ENCODE measurements around the gene KDM2B.

Gene KDM2B

DNA sequence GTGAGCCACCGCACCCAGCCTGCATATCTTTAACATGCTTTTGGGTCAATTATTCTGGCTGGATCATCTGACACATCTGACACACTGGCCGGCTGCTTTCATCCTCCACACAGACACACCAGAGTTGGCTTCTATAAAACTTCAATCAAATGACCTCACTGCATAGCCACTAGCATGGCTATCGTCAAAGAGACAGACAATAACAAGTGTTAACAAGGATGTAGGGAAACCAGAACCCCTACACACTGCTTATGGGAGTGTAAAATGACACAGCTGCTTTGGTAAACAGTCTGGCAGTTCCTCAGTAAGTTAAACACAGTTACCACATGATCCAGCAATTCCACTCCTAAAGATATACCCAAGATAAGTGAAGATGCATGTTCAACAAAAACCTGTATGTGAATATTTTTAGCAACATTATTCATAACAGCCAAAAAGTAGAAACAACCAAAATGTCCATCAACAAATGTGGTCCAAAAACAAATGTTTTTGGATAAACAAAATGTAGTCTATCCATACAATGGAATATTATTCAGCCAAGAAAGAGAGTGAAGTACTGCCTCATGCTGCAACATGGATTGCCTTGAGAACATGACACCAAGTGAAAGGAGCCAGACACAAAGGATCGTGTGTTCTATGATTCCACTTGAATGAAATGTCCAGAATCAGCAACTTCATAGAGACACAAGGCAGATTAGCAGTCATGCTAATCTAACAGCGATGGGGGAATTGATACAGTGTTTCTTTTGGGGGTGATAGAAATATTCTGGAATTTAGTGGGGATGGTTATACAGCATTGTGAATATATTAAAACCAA, 10.1 kb downstream of the KDM2B start:
- TF ChIP-seq, protein P1, sequence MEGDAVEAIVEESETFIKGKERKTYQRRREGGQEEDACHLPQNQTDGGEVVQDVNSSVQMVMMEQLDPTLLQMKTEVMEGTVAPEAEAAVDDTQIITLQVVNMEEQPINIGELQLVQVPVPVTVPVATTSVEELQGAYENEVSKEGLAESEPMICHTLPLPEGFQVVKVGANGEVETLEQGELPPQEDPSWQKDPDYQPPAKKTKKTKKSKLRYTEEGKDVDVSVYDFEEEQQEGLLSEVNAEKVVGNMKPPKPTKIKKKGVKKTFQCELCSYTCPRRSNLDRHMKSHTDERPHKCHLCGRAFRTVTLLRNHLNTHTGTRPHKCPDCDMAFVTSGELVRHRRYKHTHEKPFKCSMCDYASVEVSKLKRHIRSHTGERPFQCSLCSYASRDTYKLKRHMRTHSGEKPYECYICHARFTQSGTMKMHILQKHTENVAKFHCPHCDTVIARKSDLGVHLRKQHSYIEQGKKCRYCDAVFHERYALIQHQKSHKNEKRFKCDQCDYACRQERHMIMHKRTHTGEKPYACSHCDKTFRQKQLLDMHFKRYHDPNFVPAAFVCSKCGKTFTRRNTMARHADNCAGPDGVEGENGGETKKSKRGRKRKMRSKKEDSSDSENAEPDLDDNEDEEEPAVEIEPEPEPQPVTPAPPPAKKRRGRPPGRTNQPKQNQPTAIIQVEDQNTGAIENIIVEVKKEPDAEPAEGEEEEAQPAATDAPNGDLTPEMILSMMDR (IDR thresholded peaks at IDR 0.05; ENCODE audit: borderline replicate concordance, insufficient read depth, low read depth, low read length), result no peak

DNA sequence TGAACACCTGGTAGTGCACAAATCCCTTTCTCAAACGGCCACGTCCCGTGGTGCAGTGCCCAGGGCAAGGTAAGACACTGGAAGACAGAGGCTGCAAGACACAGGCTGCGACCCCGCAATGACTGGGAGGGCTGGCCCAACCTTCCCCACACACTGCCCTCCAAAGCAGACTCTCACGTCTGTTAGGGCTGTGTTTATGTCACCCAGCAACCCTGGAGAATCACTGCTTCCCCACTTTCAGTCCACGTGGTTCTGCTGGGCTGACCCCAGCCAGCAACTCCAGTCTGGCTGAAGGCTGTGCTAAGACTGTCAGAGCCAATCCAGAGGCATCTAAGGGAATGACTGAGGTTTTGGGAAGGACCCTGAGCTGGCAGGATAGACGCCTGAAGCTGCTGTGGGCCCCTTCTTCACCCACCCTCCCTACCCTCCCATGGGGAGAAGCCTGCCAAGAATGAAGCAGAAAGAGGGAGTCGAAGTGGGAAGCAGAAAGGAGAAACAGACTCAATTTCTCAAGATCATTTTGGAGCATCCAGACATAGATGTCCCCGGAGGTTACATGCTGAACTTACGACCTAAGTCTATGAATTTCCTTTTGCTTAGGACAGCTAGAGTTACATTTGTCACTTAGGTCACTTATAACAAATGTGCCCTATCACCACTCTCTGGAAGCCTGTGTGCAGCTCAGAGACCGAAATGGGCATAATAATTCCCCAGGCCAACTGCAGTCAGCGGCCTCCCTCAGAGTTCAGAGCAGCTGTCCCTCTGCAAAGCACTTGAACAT, 11.7 kb downstream of the KDM2B start:
- TF ChIP-seq, protein P1 (IDR thresholded peaks at IDR 0.05; ENCODE audit: borderline replicate concordance, insufficient read depth, low read depth, low read length), result no peak
- no peak overlapping the region for H3K4me3 ChIP-seq (ENCODE audit: low read depth, low read length)

More for the DNA sequence above, 10.1 kb downstream of the KDM2B start:
- no peak overlapping the region for H3K4me3 ChIP-seq (ENCODE audit: low read depth, low read length)

DNA sequence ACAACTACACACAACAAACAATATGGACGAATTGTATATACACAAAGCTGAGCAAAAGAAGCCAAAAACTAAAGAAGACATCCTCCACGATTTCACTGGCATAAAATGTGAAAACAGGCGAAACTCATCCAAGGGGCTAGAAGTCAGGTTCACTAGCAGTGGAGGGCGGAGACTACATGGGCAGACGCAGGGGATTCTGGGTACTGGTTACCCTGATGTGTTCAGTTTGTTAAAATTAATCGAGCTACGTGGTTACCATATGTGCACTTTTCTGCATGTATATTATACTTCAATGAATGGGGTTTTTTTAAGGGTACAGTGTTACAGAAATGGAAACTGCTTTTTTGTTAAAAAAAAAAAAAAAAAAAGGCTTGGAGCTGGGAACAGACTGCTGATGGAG, 12.3 kb downstream of the KDM2B start:
- TF ChIP-seq, protein P1 (IDR thresholded peaks at IDR 0.05; ENCODE audit: borderline replicate concordance, insufficient read depth, low read depth, low read length), result no peak
- H3K4me3 ChIP-seq (ENCODE audit: low read depth, low read length), result no peak overlapping the region

DNA sequence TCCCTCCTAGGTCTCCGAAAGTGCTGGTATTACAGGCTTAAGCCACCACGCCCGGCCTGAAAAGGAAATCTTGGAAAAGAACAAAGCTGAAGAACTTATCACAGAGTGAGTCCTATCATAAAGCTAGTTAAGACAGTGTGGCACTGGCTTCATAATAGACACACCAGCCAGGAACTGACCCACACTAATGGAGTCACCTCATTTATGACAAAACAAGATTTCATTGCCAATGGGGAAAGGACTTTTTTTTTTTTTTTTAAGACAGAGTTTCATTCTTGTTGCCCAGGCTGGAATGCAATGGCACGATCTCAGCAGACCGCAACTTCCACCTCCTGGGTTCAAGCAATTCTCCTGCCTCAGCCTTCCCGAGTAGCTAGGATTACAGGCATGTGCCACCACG, 15.7 kb downstream of the KDM2B start:
- H3K4me3 ChIP-seq (ENCODE audit: low read depth, low read length), result no peak overlapping the region
- TF ChIP-seq, protein P1 (IDR thresholded peaks at IDR 0.05; ENCODE audit: borderline replicate concordance, insufficient read depth, low read depth, low read length), result no peak

DNA sequence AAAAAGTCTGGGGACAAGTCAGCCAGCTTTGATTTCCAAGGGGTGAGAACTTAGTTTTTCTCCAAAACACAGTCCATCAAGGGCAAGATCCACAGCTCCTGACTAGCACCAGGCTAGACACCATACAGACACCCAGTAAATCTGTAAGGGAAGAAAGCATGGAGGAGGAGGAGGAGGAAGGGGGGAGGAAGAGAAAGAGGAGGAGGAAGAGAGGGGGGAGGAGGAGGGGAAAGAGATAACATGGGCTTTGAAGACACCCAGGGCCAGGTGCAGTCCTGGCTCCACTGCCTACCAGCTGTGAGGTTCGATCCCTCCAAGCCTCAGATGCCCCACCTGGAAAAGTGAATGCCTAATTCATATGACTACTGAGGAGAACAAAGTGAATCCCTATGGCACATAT, 18.3 kb downstream of the KDM2B start:
- H3K4me3 ChIP-seq (ENCODE audit: low read depth, low read length), result no peak overlapping the region
- TF ChIP-seq, protein P1 (IDR thresholded peaks at IDR 0.05; ENCODE audit: borderline replicate concordance, insufficient read depth, low read depth, low read length), result no peak

DNA sequence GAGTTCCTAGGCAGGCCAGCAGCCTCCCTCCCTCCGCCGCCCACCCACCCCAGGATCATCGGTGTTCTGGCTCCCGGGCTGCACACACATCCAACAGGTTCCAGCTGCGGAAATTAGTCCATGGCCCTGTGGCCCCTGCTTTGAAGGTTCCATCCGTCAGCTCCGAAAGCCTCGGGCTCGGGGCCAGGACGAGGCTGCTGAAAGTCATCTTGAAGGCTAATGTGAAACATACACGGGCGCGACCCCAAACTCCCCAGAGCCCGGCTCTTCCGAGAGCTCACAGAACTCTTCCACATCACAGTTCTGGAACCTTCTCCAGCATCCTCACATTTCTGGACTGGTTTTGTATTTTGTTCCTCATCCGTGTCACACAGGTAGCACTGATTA, 19.8 kb downstream of the KDM2B start:
- TF ChIP-seq, protein P1 (IDR thresholded peaks at IDR 0.05; ENCODE audit: borderline replicate concordance, insufficient read depth, low read depth, low read length), result no peak
- no peak overlapping the region for H3K4me3 ChIP-seq (ENCODE audit: low read depth, low read length)
